B cell (primary cell): ENCODE data around the gene PPP2R5A. TPM values are rescaled to one million over a fixed set of nuclear protein-coding genes. Genes with fewer than 3 reads are reported as not detected.

Experiments used
- ATAC-seq: fragments of 200-7000 bp; cut with Tn5 transposase; one replicate; pipeline ENCODE4 v1.10.0; 2021; ENCODE audit warnings: low read depth, mild to moderate bottlenecking, moderate number of reproducible peaks, moderate library complexity
- CTCF ChIA-PET: fragments of 350-600 bp; sonication (Branson Sonifier 250); formaldehyde crosslinking; loops from one replicate; lab custom pipeline; 2021; ENCODE audit warnings: antibody characterized with exemption, inconsistent platforms; lab: Charles Lee
- POLR2A ChIA-PET: fragments of 350-600 bp; sonication (Branson Sonifier 250); formaldehyde crosslinking; loops from one replicate; lab custom pipeline; 2021; ENCODE audit warnings: antibody characterized with exemption; lab: Charles Lee
- DNase-seq: peaks from one replicate; pipeline ENCODE4 v3.0.0; 2013
- H2AFZ ChIP-seq: 2 replicates; pipeline ENCODE4 v1.6.1; 2012; ENCODE audit warnings: mild to moderate bottlenecking, low read depth, low read length; ENCODE audit not compliant: insufficient read depth, poor library complexity, severe bottlenecking
- H3K27ac ChIP-seq, 2 donors: 1 replicate in 1 of 2; 2 replicates in 1 of 2; pipeline ENCODE4 v1.5.1; 2012 to 2013; ENCODE audit warnings: low read length in 2 of 2, mild to moderate bottlenecking in 2 of 2, moderate library complexity in 1 of 2
- H3K27me3 ChIP-seq, 4 experiments: fragments of 200-600 bp in 1 of 4; sonication (generic) in 1 of 4; replicated peaks in 1 of 4; 1 replicate in 2 of 4; 2 replicates in 2 of 4; pipeline versions ENCODE4 v1.6.1 to v1.7.0; 2013 to 2016; ENCODE audit warnings: low read length in 3 of 4, mild to moderate bottlenecking in 2 of 4, mixed read lengths in 1 of 4, moderate library complexity in 1 of 4; ENCODE audit not compliant: insufficient read depth in 4 of 4, control insufficient read depth in 3 of 4; ENCODE audit errors: control extremely low read depth in 1 of 4
- H3K36me3 ChIP-seq, 2 experiments: replicated peaks in 1 of 2; 1 replicate in 1 of 2; 2 replicates in 1 of 2; pipeline versions ENCODE4 v1.6.1 to v1.7.1; 2013; ENCODE audit warnings: low read length in 1 of 2; ENCODE audit not compliant: insufficient read depth in 2 of 2, control insufficient read depth in 1 of 2; ENCODE audit errors: control extremely low read depth in 1 of 2, extremely low read depth in 1 of 2
- H3K4me1 ChIP-seq, 2 donors: fragments of 200-600 bp in 1 of 2; sonication (generic) in 1 of 2; 1 replicate in 1 of 2; 2 replicates in 1 of 2; pipeline versions ENCODE4 v1.5.1 to v1.6.1; 2013 to 2017; ENCODE audit warnings: low read length in 2 of 2; ENCODE audit not compliant: control insufficient read depth in 2 of 2, insufficient read depth in 2 of 2
- H3K4me2 ChIP-seq: replicated peaks from 2 replicates; pipeline ENCODE3; 2012; ENCODE audit warnings: mild to moderate bottlenecking, low read depth, low read length; ENCODE audit not compliant: poor library complexity, severe bottlenecking
- H3K4me3 ChIP-seq, 5 experiments: fragments of 200-600 bp in 1 of 5; sonication (generic) in 1 of 5; 1 replicate in 3 of 5; 2 replicates in 2 of 5; pipeline versions ENCODE4 v1.5.1 to v1.7.0; 2011 to 2016; ENCODE audit warnings: low read length in 4 of 5, mild to moderate bottlenecking in 4 of 5, low read depth in 2 of 5, control low read depth in 1 of 5, moderate library complexity in 1 of 5; ENCODE audit not compliant: insufficient read depth in 1 of 5; ENCODE audit errors: control extremely low read depth in 1 of 5, extremely low read depth in 1 of 5
- H3K79me2 ChIP-seq: fragments of 200-600 bp; sonication (generic); one replicate; pipeline ENCODE4 v1.6.0; 2016; ENCODE audit warnings: low read length; ENCODE audit not compliant: control insufficient read depth, insufficient read depth
- H3K9ac ChIP-seq: fragments of 200-600 bp; sonication (generic); 2 replicates; pipeline ENCODE4 v1.6.1; 2017; ENCODE audit warnings: mild to moderate bottlenecking, low read length, moderate library complexity
- H3K9me3 ChIP-seq, 3 donors: one replicate each; pipeline versions ENCODE4 v1.6.1 to v1.7.1; 2013; ENCODE audit warnings: low read length in 2 of 3; ENCODE audit not compliant: control insufficient read depth in 2 of 3, insufficient read depth in 1 of 3; ENCODE audit errors: control extremely low read depth in 1 of 3
- H4K20me1 ChIP-seq: 2 replicates; pipeline ENCODE4 v1.6.0; 2012; ENCODE audit warnings: mild to moderate bottlenecking, low read length; ENCODE audit not compliant: insufficient read depth, control insufficient read depth, poor library complexity, severe bottlenecking
- H3K27ac Mint-ChIP-seq: one replicate; pipeline ENCODE4 v1.8.0; 2021; ENCODE audit warnings: mixed read lengths
- H3K27me3 Mint-ChIP-seq: one replicate; pipeline ENCODE4 v1.8.0; 2021; ENCODE audit warnings: mixed read lengths
- H3K4me1 Mint-ChIP-seq: one replicate; pipeline ENCODE4 v1.8.0; 2021; ENCODE audit warnings: mixed read lengths
- H3K4me3 Mint-ChIP-seq: one replicate; pipeline ENCODE4 v1.8.0; 2021; ENCODE audit warnings: mixed read lengths
- H3K9me3 Mint-ChIP-seq: one replicate; pipeline ENCODE4 v1.8.0; 2022; ENCODE audit warnings: mixed read lengths; ENCODE audit not compliant: insufficient read depth
- CTCF ChIP-seq: fragments of 200-600 bp; IDR thresholded peaks from one replicate; pipeline ENCODE4 v1.8.0; 2022; ENCODE audit warnings: antibody characterized with exemption, mild to moderate bottlenecking
- EZH2 ChIP-seq: IDR thresholded peaks from 2 replicates; pipeline ENCODE4 v1.6.1; 2012; ENCODE audit warnings: borderline replicate concordance, low read depth, mild to moderate bottlenecking, moderate library complexity, low read length; ENCODE audit not compliant: insufficient read depth, poor library complexity, severe bottlenecking
- WGBS: methylation state at CpG from one replicate; pipeline ENCODE4 v1.1.5; 2013; ENCODE audit warnings: missing lambda C conversion rate; ENCODE audit not compliant: insufficient coverage; 5-methylcytosine and 5-hydroxymethylcytosine counted together
- intact Hi-C: fragments of 100-400 bp; cut with micrococcal nuclease; formaldehyde crosslinking; loops from one replicate; pipeline ENCODE4 v1.10.0; 2022
- polyA plus RNA-seq: library from polyadenylated mRNA; depleted of rRNA; stranded (reverse); fragments of >200 nt; gene quantifications from 2 replicates; pipeline ENCODE4 v1.2.3, GENCODE V29; 2012
- total RNA-seq, 2 donors: library from RNA; stranded (reverse); fragments of 120-200 nt in 1 of 2; gene quantifications; 1 replicate in 1 of 2; 2 replicates in 1 of 2; pipeline versions ENCODE4 v1.2.3 to v1.2.4, GENCODE V29; 2013 to 2022

The PPP2R5A gene
- total and polyA plus RNA-seq, 2 donors (not counting 1 experiment from before 2014, with no cell fraction given), result 22.4 to 43.4 TPM

- DNase-seq (no peak), ATAC-seq (no peak)
- H3K27ac ChIP-seq, result peak overlapping the region; percentile 89 to 90
- intact Hi-C loops, result loop anchor here (5.0 to 10.0 kb wide), 4 partner anchors 102 to 1029 kb away; partner anchors contain the start of genes NENF and RCOR3
- no peak for TF ChIP-seq EZH2
- TF ChIP-seq CTCF, result no peak
- peak overlapping the region; percentile 96 for H3K27ac Mint-ChIP-seq
- H3K9me3 ChIP-seq, result no peaks in the 10 kb centered on the region
- H3K79me2 ChIP-seq, result peaks cover 53% of the 10 kb centered on the region
- H3K4me1 ChIP-seq, result peaks cover 30 to 42% of the 10 kb centered on the region in 2 donors
- H3K36me3 ChIP-seq, result no peaks in the 10 kb centered on the region
- H3K4me1 Mint-ChIP-seq, result peaks cover 55% of the 10 kb centered on the region
- H3K9ac ChIP-seq, result peak overlapping the region; percentile 84
- no peaks in the 10 kb centered on the region for H3K9me3 Mint-ChIP-seq
- under 1% methylated on average over 14 of the region's 17 CpGs for WGBS
- H2AFZ ChIP-seq, result peak overlapping the region; percentile 82
- POLR2A ChIA-PET, result interaction anchor here (0.6 to 0.8 kb wide), 2 partner anchors 250 to 729 kb away, joined by 3 to 5 read pairs; no protein-coding TSS in a partner anchor
- peak overlapping the region; percentile 93 for H3K4me3 Mint-ChIP-seq
- no peaks in the 10 kb centered on the region for H3K27me3 ChIP-seq
- peaks cover 12% of the 10 kb centered on the region for H4K20me1 ChIP-seq
- CTCF ChIA-PET, result interaction anchor here (0.8 to 3.4 kb wide), 9 partner anchors 11 to 606 kb away, joined by 3 to 37 read pairs (median 12); partner anchors contain the start of genes DTL and INTS7
- peak overlapping the region; percentile 75 for H3K4me2 ChIP-seq
- peak overlapping the region; percentile 75 to 97 (median 92) for H3K4me3 ChIP-seq
- no peaks in the 10 kb centered on the region for H3K27me3 Mint-ChIP-seq
These were observed 1.4 kb downstream of the PPP2R5A start for GRCh38 chr1:212286556-212287131.
